Esophagus muscularis mucosa (tissue), 4 donors: ENCODE data around the gene TUB.

Experiments
- EP300 ChIP-seq: sonication (generic); formaldehyde crosslinking; IDR thresholded peaks from one replicate; pipeline ENCODE4 v1.6.1; 2017; ENCODE audit warnings: antibody characterized with exemption
- POLR2A ChIP-seq: fragments of 450-650 bp; IDR thresholded peaks from one replicate; pipeline ENCODE4 v1.6.1; 2017; ENCODE audit warnings: antibody characterized with exemption, moderate library complexity, mild to moderate bottlenecking, low read depth
- POLR2AphosphoS5 ChIP-seq, 2 donors: sonication (generic); formaldehyde crosslinking; IDR thresholded peaks; one replicate each; pipeline ENCODE4 v1.6.1; 2017; ENCODE audit warnings: antibody characterized with exemption in 2 of 2
- TF ChIP-seq, protein P1 (sequence below), 3 experiments: fragments of 200-600 bp in 2 of 3; fragments of 450-650 bp in 1 of 3; sonication (generic) in 2 of 3; IDR thresholded peaks; one replicate each; pipeline ENCODE4 v1.5.1; 2017 to 2019; ENCODE audit warnings: antibody characterized with exemption in 3 of 3, mild to moderate bottlenecking in 2 of 3, moderate library complexity in 1 of 3

DNA sequence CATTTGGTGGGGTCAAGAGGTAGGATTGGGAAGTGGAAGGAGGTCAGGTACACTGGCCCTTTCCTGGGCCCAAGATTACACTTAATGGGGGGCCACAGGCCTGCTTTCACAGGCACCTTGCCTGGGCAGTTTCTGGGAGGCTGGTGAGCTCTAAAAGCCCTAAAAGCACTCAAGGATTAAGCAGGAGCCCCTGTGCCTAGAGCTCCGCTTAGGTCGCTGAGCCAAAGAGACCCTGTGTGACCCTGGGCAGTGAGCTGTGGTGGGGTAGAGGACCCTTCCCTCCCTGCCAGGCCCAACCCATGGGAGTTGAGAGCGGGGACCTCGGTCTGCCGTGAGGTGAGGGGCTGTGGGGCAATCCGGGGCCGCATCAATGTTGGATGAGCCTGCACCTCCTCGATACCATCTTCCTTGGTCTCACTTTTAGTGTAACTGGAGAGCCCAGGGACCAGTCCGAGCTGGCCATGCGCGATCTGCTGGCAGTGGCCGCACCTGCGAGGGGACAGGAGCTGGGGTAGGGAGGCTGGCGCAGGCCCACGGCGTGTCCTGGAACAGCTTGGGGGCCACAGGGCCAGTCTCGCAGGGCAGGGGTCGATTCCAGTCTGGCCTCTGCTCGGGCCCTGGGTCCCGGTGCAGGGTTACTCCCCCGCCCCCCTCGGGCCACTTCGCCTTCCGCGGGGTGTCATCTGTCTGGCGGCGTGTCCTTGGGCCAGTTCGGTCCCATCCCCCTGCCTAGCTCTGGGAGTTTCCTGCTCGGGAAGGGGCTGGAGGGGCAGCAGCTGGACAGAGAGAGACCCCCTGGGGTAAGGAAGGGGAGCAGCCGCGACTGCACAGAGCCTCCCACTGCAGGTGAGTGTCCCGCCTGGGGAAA is 49.5 kb upstream of the TUB start:
- TF ChIP-seq POLR2AphosphoS5 (IDR thresholded peaks at IDR 0.05) (no peak), POLR2A (no peak), EP300 (no peak)
- TF ChIP-seq, protein P1, sequence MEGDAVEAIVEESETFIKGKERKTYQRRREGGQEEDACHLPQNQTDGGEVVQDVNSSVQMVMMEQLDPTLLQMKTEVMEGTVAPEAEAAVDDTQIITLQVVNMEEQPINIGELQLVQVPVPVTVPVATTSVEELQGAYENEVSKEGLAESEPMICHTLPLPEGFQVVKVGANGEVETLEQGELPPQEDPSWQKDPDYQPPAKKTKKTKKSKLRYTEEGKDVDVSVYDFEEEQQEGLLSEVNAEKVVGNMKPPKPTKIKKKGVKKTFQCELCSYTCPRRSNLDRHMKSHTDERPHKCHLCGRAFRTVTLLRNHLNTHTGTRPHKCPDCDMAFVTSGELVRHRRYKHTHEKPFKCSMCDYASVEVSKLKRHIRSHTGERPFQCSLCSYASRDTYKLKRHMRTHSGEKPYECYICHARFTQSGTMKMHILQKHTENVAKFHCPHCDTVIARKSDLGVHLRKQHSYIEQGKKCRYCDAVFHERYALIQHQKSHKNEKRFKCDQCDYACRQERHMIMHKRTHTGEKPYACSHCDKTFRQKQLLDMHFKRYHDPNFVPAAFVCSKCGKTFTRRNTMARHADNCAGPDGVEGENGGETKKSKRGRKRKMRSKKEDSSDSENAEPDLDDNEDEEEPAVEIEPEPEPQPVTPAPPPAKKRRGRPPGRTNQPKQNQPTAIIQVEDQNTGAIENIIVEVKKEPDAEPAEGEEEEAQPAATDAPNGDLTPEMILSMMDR (IDR thresholded peaks at IDR 0.05), result no peak
